ENCODE results near the gene SLC27A1. TPM values are rescaled to one million over a fixed set of nuclear protein-coding genes. Genes with fewer than 3 reads are reported as not detected.

The SLC27A1 gene
- polyA plus RNA-seq, 1 of the 3 experiments (the other 2 are of a cell fraction), result 15.0 TPM

DNA sequence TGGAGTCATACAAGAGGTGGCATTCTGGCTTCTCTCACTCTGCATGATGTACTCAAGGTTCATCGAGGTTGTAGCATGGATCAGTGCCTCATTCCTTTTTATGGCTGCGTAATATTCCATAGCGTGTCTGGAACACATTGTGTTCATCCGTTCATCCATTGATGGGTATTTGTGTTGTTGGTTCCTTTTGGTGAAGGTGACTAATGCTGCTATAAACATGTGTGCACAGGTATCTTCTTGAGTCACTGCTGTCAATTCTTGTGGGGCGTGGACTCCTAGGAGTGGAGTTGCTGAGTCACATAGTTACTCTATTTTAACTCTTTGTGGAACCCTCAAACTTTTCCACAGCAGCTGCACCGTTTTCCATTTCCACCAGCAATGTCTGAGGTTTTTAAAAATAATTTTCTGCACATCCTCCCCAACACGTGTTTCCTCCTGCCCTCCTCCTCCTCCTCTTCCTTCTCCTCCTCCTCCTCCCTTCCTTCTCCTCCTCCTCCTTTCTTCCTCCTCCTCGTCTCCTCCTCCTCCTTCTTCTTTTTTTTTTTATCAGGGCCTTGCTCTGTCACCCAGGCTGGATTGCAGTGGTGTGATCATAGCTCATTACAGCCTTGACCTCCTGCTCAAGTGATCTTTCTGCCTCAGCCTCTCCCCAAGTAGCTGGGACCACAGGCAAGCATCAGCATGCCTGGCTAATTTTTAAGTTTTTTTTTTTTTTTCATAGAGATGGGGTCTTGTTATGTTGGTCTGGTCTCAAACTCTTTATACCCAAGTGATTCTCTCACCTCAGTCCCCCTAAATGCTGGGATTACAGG, 19.9 kb upstream of the SLC27A1 start:
- no peaks in the 10 kb centered on the region for H4K20me1 ChIP-seq (ENCODE audit: insufficient read depth)
- no peak for DNase-seq
- ChIA-PET CTCF (interaction anchor here (1.2 to 3.1 kb wide), 3 partner anchors 15 to 31 kb away, joined by 3 to 16 read pairs (median 4); partner anchors contain the start of gene MVB12A), POLR2A (no interaction called here)
- WGBS (ENCODE audit: low lambda C conversion rate), result 39% methylated on average over 8 of the region's 8 CpGs
- H3K79me2 ChIP-seq (ENCODE audit: insufficient read depth), result no peaks in the 10 kb centered on the region
- no peaks in the 10 kb centered on the region for H3K9me2 ChIP-seq
- H3K27me3 ChIP-seq (ENCODE audit: insufficient read depth), result peaks cover 14% of the 10 kb centered on the region
- no peak overlapping the region for H3K4me3 ChIP-seq (ENCODE audit: low read depth in 2 of 2, low read length in 1 of 2)
- no peaks in the 10 kb centered on the region for H3K9me3 ChIP-seq
- no peak overlapping the region for H2AFZ ChIP-seq (ENCODE audit: low read depth)
- no peak overlapping the region for H3K9ac ChIP-seq
- H3F3A ChIP-seq (replicated peaks; ENCODE audit: insufficient read depth), result no peaks in the 10 kb centered on the region
- no peaks in the 10 kb centered on the region; a peak in 1 of 4 replicates for H3K4me1 ChIP-seq (ENCODE audit: control insufficient read depth in 1 of 2, insufficient read depth in 2 of 2, low read depth in 1 of 2, low read length in 1 of 2)
- TF ChIP-seq CHD2 (IDR thresholded peaks at IDR 0.05; ENCODE audit: low read length, partially characterized antibody), result no peak
- TF ChIP-seq RXRA (IDR thresholded peaks at IDR 0.05; ENCODE audit: borderline replicate concordance, low read depth), result no peak
- no peak for TF ChIP-seq MEF2A (IDR thresholded peaks at IDR 0.05; ENCODE audit: borderline replicate concordance, low read depth)
- TF ChIP-seq MXI1 (IDR thresholded peaks at IDR 0.05; ENCODE audit: low read depth, low read length), result no peak
- TF ChIP-seq GABPA (IDR thresholded peaks at IDR 0.05; ENCODE audit: low read depth), result no peak
- TF ChIP-seq TEAD4 (IDR thresholded peaks at IDR 0.05; ENCODE audit: borderline replicate concordance, insufficient read depth), result no peak
- TF ChIP-seq JUND (IDR thresholded peaks at IDR 0.05), result no peak
- no peak for TF ChIP-seq RFX5 (IDR thresholded peaks at IDR 0.05; ENCODE audit: low read length)
- TF ChIP-seq, protein P1, sequence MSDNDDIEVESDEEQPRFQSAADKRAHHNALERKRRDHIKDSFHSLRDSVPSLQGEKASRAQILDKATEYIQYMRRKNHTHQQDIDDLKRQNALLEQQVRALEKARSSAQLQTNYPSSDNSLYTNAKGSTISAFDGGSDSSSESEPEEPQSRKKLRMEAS (IDR thresholded peaks at IDR 0.05; ENCODE audit: low read depth), result no peak
- TF ChIP-seq PBX3 (IDR thresholded peaks at IDR 0.05), result no peak
- no peak overlapping the region for H3K27ac ChIP-seq (ENCODE audit: low read depth in 2 of 2, low read length in 1 of 2)
- no peaks in the 10 kb centered on the region for H3K36me3 ChIP-seq (replicated peaks in 1 of 2; ENCODE audit: control insufficient read depth in 1 of 2, insufficient read depth in 2 of 2, low read length in 1 of 2)
- no peak overlapping the region for H3K4me2 ChIP-seq

GRCh38 chr19:17451820-17452219, 18.5 kb upstream of the SLC27A1 start:
- Histone ChIP-seq H4K20me1 (ENCODE audit: insufficient read depth) (no peaks in the 10 kb centered on the region), H3K4me1 (ENCODE audit: control insufficient read depth in 1 of 2, insufficient read depth in 2 of 2, low read depth in 1 of 2, low read length in 1 of 2) (no peaks in the 10 kb centered on the region; a peak in 1 of 4 replicates), H3K27ac (ENCODE audit: low read depth in 2 of 2, low read length in 1 of 2) (no peak overlapping the region), H3K4me2 (no peak overlapping the region), H3K79me2 (ENCODE audit: insufficient read depth) (no peaks in the 10 kb centered on the region), H2AFZ (ENCODE audit: low read depth) (no peak overlapping the region), H3K27me3 (ENCODE audit: insufficient read depth) (peaks cover 20% of the 10 kb centered on the region), H3K36me3 (replicated peaks in 1 of 2; ENCODE audit: control insufficient read depth in 1 of 2, insufficient read depth in 2 of 2, low read length in 1 of 2) (no peaks in the 10 kb centered on the region), H3F3A (replicated peaks; ENCODE audit: insufficient read depth) (no peaks in the 10 kb centered on the region), H3K4me3 (ENCODE audit: low read depth in 2 of 2, low read length in 1 of 2) (no peak overlapping the region), H3K9me3 (no peaks in the 10 kb centered on the region), H3K9ac (no peak overlapping the region), H3K9me2 (no peaks in the 10 kb centered on the region)
- no peak for DNase-seq
- CTCF ChIA-PET, result interaction anchor here (1.0 to 1.4 kb wide), 3 partner anchors 14 to 122 kb away, joined by 3 read pairs; no protein-coding TSS in a partner anchor
- POLR2A ChIA-PET, result no interaction called here
- WGBS (ENCODE audit: low lambda C conversion rate), result 75% methylated on average over 4 of the region's 4 CpGs
- TF ChIP-seq, protein P2, sequence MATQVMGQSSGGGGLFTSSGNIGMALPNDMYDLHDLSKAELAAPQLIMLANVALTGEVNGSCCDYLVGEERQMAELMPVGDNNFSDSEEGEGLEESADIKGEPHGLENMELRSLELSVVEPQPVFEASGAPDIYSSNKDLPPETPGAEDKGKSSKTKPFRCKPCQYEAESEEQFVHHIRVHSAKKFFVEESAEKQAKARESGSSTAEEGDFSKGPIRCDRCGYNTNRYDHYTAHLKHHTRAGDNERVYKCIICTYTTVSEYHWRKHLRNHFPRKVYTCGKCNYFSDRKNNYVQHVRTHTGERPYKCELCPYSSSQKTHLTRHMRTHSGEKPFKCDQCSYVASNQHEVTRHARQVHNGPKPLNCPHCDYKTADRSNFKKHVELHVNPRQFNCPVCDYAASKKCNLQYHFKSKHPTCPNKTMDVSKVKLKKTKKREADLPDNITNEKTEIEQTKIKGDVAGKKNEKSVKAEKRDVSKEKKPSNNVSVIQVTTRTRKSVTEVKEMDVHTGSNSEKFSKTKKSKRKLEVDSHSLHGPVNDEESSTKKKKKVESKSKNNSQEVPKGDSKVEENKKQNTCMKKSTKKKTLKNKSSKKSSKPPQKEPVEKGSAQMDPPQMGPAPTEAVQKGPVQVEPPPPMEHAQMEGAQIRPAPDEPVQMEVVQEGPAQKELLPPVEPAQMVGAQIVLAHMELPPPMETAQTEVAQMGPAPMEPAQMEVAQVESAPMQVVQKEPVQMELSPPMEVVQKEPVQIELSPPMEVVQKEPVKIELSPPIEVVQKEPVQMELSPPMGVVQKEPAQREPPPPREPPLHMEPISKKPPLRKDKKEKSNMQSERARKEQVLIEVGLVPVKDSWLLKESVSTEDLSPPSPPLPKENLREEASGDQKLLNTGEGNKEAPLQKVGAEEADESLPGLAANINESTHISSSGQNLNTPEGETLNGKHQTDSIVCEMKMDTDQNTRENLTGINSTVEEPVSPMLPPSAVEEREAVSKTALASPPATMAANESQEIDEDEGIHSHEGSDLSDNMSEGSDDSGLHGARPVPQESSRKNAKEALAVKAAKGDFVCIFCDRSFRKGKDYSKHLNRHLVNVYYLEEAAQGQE (IDR thresholded peaks at IDR 0.05; ENCODE audit: low read depth, low read length), result no peak
- no peak for TF ChIP-seq RCOR1 (IDR thresholded peaks at IDR 0.05; ENCODE audit: low read length)
- TF ChIP-seq POLR2AphosphoS5 (IDR thresholded peaks at IDR 0.05; ENCODE audit: low read depth, low read length), result no peak
- no peak for TF ChIP-seq SMC3 (IDR thresholded peaks at IDR 0.05; ENCODE audit: low read depth, low read length)
- TF ChIP-seq, protein P3, sequence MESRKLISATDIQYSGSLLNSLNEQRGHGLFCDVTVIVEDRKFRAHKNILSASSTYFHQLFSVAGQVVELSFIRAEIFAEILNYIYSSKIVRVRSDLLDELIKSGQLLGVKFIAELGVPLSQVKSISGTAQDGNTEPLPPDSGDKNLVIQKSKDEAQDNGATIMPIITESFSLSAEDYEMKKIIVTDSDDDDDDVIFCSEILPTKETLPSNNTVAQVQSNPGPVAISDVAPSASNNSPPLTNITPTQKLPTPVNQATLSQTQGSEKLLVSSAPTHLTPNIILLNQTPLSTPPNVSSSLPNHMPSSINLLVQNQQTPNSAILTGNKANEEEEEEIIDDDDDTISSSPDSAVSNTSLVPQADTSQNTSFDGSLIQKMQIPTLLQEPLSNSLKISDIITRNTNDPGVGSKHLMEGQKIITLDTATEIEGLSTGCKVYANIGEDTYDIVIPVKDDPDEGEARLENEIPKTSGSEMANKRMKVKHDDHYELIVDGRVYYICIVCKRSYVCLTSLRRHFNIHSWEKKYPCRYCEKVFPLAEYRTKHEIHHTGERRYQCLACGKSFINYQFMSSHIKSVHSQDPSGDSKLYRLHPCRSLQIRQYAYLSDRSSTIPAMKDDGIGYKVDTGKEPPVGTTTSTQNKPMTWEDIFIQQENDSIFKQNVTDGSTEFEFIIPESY (IDR thresholded peaks at IDR 0.05; ENCODE audit: borderline replicate concordance, low read depth), result no peak
- no peak for TF ChIP-seq SIN3A (IDR thresholded peaks at IDR 0.05; ENCODE audit: borderline replicate concordance, low read depth, low read length)
- TF ChIP-seq NFIC (IDR thresholded peaks at IDR 0.05; ENCODE audit: borderline replicate concordance), result no peak
- TF ChIP-seq RAD21 (IDR thresholded peaks at IDR 0.05; ENCODE audit: low read length), result no peak
- no peak for TF ChIP-seq MXI1 (IDR thresholded peaks at IDR 0.05; ENCODE audit: low read depth, low read length)
- TF ChIP-seq, protein P1 (IDR thresholded peaks at IDR 0.05; ENCODE audit: low read depth), result no peak
- TF ChIP-seq TCF12 (IDR thresholded peaks at IDR 0.05), result no peak
- TF ChIP-seq TAF1 (IDR thresholded peaks at IDR 0.05; ENCODE audit: borderline replicate concordance, low read depth, low read length), result no peak
- no peak for TF ChIP-seq YY1 (IDR thresholded peaks at IDR 0.05; ENCODE audit: low read depth)
